OCI-LY3 (cell line): ENCODE data around the gene CBY2.

ENCODE experiments used
- EZH2phosphoT487 ChIP-seq: fragments of 200-600 bp; shearing (Covaris generic); IDR thresholded peaks from 2 replicates; pipeline ENCODE4 v1.6.1; 2018; ENCODE audit warnings: antibody characterized with exemption, mixed run types, low read depth
- TF ChIP-seq, protein P1 (sequence below): fragments of 200-600, 300-600 bp; sonication (generic); IDR thresholded peaks from 2 replicates; pipeline ENCODE4 v1.5.1; 2014; ENCODE audit warnings: antibody characterized with exemption, low read length, low read depth

DNA sequence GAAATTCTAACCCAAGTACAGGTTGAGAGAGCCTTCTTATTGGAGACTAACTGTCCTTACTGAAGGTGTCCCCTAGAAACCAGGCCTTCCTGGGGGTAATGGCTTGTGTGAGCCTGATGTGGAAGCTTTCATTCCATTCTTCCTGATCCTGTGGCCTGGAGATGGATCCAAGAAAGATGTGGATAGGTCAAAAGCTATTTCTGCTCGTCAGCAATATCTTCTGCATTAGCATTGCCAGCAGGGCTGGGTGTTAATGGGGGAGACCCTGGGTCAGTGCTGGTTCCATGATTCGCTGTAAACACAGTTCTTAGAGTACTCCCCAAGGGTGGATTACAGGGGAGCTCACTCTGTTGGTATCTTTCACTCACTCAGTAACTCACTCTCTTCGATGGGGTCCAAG is 42.9 kb downstream of the CBY2 start:
- TF ChIP-seq, protein P1, sequence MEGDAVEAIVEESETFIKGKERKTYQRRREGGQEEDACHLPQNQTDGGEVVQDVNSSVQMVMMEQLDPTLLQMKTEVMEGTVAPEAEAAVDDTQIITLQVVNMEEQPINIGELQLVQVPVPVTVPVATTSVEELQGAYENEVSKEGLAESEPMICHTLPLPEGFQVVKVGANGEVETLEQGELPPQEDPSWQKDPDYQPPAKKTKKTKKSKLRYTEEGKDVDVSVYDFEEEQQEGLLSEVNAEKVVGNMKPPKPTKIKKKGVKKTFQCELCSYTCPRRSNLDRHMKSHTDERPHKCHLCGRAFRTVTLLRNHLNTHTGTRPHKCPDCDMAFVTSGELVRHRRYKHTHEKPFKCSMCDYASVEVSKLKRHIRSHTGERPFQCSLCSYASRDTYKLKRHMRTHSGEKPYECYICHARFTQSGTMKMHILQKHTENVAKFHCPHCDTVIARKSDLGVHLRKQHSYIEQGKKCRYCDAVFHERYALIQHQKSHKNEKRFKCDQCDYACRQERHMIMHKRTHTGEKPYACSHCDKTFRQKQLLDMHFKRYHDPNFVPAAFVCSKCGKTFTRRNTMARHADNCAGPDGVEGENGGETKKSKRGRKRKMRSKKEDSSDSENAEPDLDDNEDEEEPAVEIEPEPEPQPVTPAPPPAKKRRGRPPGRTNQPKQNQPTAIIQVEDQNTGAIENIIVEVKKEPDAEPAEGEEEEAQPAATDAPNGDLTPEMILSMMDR, result no peak
- TF ChIP-seq EZH2phosphoT487, result no peak
